H54 (cell line): ENCODE data around the gene NETO2.
"Not testable (repeated sequence)": the region's sequence is repeated elsewhere in the genome, so short reads cannot be mapped to it uniquely, and the experiment has no call there.

ENCODE experiments used
- DNase-seq: peaks from one replicate; pipeline ENCODE4 v3.0.0; 2011; ENCODE audit warnings: low spot score, mixed read lengths; ENCODE audit not compliant: insufficient read length
- FAIRE-seq: peaks from 3 replicates; lab custom pipeline; 2011; peaks lifted over from hg19 to GRCh38; lab: Jason Lieb, UNC
- POLR2A ChIP-seq: IDR thresholded peaks from 2 replicates; pipeline ENCODE4 v1.6.1; 2011; ENCODE audit warnings: low read depth, mild to moderate bottlenecking, low read length

NETO2 gene

DNA sequence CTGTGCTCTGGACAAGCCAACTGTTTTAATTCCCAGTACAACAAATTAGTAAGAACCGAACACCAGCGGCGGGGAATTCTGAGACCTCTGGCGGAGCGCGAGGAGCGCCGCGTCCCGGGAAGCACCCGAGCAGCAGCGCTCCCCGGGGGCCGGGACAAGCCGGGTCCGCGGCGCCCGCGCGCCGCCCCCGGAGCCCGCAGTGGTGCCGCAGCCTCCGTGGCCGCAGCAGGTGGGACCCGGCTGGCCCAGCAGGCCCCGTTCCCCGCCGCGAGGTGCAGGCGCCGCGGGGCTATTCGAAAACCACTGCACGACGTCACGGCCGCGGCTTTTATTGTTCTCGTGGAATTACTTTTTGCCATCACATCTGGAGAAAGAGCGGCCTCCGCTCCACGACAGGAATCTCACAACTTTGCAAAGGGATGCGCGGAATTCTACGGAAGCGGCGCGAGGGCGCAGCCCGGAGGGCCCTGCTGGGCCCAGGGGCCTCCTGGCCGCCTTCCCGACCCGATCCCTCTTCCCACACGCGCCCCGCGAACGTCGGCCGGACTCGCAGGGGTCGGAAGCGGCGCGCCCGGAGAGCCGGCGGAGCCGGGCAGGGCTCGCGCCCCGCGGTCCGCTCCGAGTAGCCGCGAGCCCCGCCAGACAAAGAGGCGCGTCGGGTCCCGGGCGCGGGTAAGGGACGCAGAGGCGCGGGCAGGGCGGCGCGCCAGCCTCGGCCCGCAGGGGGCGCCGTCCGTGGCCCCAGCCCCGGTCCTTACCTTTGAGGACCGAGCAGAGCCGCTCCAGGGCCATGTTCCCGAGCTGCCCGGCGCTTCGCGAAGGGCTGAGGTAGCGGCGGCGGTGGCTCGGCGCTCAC, 696 bp downstream of the NETO2 start:
- DNase-seq (peak; percentile 75), FAIRE-seq (no peak)
- TF ChIP-seq POLR2A: no peak

DNA sequence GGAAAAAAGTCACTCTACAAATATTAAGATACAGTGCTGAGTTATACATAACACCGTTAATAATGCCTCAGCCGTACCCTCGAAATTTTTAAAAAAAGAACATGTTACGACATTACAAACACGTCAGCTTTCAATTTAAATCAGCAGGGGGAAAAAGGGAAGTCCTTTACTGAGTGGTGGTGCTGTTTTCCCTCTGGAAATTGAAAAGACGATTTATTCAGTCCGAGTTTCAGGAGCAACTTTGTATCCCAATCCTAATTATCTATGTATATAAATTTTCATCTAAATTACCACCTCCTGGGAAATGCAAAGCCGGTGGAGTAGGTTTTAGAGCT, 1.3 kb downstream of the NETO2 start:
- FAIRE-seq: no peak
- no peak for DNase-seq
- TF ChIP-seq POLR2A: no peak

DNA sequence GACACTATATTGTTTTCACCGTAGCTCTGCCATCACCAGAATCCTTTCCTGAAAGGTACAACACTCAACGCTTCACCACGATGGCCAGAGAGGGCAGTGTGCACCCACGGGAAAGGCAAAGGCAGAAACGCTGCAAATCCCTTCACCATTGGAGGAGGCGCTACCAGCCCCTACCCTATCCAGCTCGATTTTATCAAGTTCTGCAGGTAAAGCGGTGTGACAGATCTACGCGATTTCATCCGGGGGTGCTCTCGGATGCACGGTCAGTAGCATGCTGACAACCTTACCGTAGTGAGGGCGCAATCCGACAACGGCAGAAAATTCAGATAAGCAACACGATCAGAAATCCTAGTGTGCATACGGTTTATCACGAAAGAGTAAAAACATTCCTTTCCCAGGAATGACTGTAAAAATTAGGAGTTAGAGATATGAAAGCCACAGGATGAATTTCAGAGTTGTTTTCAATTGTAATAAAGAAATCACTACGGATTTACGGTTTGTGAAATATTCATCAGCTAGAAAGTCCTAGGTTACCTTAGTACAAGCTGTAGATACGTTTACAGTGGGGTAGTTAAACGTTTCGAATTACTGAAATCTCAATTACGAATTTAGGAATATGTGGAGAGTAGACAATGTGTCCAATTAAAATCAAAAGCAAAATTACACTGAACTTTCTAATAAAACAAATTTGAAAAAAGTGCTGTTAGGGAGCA, 1.8 kb downstream of the NETO2 start:
- peak; percentile 97 for FAIRE-seq
- peak; percentile 87 for DNase-seq
- no peak for TF ChIP-seq POLR2A

DNA sequence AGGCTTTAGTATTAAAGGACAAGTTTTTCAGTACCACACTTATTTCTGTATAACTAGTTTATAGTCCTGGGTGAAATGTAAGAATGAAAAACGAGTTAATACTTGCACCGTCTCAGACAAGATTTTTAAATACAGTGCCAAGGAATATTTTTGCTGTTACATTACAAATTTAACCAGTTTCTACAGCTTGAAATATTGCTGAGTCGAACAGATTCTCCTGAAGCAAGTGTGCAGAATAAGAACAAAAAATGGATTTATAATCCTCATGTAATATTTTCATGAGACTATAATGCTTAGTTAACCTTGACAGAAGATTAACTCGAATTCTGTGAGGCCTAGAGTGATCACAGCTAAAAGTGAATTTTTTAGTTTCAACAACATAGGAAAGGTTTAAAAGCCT, 3.1 kb downstream of the NETO2 start:
- DNase-seq (no peak), FAIRE-seq (no peak)
- no peak for TF ChIP-seq POLR2A

DNA sequence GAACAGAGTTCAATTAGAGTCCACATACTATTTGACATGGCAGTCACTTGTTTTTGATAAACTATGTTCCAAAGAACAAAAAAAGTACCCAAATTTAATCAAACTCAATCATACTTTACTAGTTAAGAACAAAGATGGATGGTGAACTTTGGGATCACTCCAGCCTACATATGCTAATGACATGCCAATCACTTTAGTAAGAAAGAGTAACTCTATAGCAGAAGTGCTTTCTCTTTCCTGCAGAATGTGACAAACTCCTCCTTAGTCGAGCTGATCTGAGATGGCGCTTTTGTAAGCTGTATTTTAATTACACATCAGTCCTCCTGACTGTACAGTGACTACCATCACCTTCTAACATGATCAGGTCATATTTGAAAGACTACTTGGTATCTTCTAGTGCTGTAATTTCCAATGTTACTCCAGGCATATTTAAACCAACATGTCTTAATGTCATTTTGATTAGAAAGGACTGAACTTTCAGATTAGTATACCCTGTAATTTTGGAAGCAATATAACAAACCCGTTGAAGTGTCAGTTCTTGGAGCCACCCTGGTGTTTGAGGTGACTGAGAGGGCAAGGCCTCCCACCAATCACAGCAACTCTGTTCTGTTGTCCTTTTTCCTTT, 4.1 kb downstream of the NETO2 start:
- DNase-seq (no peak), FAIRE-seq (peak; percentile 45)
- TF ChIP-seq POLR2A: no peak

DNA sequence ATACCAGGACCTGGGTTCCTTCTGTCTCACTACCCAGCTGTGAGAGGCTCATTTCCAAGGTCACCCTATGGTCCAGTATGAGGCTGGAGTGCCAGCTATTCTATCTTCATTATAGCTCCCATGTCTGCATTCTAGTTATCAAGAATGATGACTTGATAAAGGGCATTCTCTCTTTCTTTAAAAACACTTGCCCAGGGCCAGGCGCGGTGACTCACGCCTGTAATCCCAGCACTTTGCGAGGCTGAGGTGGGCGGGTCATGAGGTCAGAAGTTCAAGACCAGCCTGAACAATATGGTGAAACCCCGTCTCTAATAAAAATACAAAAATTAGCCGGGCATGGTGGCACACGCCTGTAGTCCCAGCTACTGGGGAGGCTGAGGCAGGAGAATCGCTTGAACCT, 5.8 kb downstream of the NETO2 start:
- FAIRE-seq, DNase-seq: not testable (repeated sequence)

DNA sequence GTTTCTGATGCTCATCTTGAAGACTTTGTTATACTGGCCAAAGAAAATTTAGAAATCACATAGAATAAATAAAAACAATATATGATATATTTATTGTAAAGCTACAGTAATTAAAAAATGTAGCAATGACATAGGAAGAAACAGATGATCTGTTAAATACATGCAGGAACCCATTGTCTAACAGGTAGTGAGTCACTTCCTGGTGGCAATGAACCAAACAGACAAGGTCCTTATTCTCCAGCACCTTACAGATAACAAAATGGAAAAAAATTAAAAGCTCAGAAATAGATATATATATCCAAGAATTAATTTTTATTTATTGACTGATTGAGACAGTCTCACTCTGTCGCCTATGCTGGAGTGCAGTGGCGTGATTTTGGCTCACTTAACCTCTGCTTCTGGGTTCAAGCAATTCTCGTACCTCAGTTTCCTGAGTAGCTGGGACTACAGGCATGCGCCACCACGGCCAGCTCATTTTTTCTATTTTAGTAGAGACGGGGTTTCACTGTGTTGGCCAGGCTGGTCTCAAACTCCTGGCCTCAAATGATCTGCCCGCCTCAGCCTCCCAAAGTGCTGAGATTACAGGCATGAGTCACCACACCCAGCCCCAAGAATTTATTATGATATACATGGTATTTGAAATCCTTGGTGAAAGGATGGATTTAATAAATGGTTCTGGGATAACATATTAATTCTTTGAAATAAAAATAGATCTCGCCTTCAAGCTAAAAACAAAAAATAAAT, 7.5 kb downstream of the NETO2 start:
- DNase-seq (no peak), FAIRE-seq (peak; percentile 60)
- TF ChIP-seq POLR2A: no peak

DNA sequence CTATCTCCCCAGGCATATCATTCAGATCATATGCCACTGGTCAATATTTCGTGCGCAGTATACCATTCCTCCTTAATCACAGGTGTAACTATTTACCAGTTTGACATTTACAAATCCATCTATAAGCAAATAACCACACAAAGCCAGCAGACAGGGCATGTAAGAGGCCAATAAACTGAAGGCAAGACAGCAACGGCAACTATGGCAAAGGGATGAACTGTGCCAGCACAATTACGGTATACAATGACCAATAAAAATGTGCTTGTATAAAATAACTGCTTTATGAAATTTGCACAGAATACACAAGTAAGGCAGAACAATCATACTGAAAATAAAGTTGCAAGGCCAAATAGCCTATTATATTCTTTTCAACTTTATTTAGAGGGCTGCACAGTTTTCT, 9.2 kb downstream of the NETO2 start:
- no peak for DNase-seq
- TF ChIP-seq POLR2A: no peak
- FAIRE-seq: no peak

DNA sequence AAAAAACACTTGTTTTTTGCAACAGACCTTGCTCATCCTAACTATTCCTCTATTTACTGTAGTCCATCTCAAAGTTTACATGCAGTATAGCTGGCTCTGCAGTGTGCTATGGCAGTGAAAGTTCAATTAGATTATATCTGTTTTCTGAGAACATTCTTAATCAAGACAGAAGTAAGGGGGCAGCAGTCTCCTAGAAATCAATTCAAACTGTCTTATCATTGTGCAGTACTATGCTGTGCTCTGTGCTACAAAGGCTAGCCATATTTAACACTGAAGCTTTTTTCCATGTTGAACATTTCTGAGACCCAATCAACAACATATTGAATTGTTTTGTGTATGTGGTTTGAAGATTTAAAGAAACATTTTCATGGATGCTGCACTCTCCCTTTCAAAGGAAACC, 11.4 kb downstream of the NETO2 start:
- DNase-seq (no peak), FAIRE-seq (no peak)
- TF ChIP-seq POLR2A: no peak

DNA sequence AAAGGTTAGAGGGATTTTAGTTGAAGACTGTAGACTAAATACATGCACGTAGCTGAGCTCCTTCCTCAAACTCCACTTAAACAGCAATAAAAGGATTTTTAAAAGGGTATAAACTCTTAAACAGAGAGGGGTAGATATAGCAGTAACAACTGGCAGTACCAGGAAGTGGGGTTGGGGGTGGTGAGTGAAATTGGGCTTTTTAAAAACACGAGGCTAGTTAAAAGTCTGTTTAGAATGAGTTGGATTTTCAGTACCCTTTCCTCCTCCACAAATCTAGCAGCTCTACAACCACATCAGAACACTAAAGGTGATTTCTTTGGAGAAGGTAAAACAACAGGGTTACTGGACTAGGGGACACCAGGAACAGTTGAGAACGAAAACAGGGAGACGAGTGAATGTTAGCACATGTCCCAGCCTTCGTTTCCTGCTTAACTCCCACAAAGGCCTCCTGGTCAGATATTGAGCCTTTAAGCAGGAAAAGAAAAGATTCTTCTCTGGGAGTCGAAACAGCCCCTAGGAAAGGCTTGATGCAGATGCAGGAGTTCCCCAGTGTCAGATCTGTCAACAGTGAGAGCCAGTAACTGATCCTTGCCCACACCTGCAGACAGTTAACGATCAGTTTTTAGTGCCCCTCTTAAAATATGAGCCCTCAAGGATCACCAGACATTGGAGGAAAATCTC, 13.8 kb downstream of the NETO2 start:
- FAIRE-seq: no peak
- TF ChIP-seq POLR2A: no peak
- no peak for DNase-seq

DNA sequence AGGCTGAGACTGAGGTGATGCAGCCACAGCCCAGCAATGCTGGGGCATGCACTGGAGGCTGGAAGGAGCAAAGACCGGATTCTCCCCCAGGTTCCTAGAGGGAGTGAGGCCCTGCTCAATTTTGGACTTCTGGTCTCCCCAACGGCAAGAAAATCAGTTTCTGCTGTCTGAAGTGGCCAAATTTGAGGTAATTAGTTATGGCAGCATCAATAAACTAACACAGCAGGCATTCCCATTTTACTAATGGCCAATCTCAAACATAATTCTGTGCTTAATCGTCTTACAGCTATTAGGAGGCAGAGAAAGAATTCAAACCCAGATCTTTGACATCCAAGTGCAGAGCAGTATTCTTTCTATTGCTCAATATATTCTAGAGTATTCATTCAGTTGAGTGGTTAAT, 16.2 kb downstream of the NETO2 start:
- TF ChIP-seq POLR2A: no peak
- FAIRE-seq: no peak
- no peak for DNase-seq

DNA sequence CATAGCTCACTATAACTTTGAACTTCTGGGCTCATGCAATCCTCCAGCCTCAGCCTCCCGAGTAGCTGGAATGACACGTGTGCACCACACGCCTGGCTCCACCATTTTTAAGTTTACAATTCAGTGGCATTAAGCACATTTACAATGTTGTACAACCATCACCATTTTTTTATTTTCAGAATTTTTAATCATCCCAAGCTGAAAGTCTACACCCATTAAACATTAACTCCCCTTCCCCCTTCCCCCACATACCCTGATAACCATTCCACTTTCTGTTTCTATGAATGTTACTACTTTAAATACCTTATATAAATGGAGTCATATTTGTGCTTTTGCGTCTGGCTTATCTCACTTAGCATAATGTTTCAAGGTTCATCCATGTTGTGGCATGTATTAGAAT, 18.0 kb downstream of the NETO2 start:
- DNase-seq: no peak
- no peak for TF ChIP-seq POLR2A
- no peak for FAIRE-seq

DNA sequence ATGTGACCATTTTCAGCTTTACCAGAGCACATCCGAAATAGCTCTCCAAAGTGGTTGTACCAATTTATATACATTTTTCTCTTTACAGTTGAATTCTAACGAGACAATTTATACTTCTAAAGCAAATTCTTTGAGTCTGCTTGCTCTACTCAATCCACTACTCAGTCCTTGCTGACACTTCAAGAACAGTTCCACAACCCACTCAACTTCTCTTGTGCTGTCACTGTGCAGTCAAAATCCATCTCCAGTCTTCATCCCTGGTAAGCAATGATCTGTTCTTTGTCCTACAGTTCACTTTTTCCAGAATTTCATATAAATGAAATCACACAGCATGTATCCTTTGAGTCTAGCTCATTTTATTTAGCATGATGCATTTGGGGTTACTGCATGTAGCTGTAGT, 30.6 kb downstream of the NETO2 start:
- FAIRE-seq (no peak), DNase-seq (no peak)
- TF ChIP-seq POLR2A: no peak
